Stimulated activated memory B cell treated with anti-CD40 and anti-IgM and Interleukin-4, amounts not matched to agents 10 μg/mL and 1 μg/mL and 100 μg/mL, for 72 hours (primary cell): ENCODE measurements around the gene ETF1.
A peak's percentile ranks its signal among the peaks of the same experiment; 100 is the strongest.
"Not testable (repeated sequence)": the region's sequence is repeated elsewhere in the genome, so short reads cannot be mapped to it uniquely, and the experiment has no call there.

Source experiments
- ATAC-seq: fragments of 150-1000 bp; cut with Tn5 transposase; 2 replicates; pipeline ENCODE4 v1.10.0; 2021
- H3K27ac Mint-ChIP-seq: one replicate; pipeline ENCODE4 v1.8.0; 2022; ENCODE audit warnings: mild to moderate bottlenecking, mixed read lengths
- H3K27me3 Mint-ChIP-seq: one replicate; pipeline ENCODE4 v1.8.0; 2022; ENCODE audit warnings: mixed read lengths
- H3K36me3 Mint-ChIP-seq: one replicate; pipeline ENCODE4 v1.8.0; 2022; ENCODE audit warnings: mixed read lengths
- H3K4me1 Mint-ChIP-seq: one replicate; pipeline ENCODE4 v1.8.0; 2022; ENCODE audit warnings: mixed read lengths
- H3K4me3 Mint-ChIP-seq: one replicate; pipeline ENCODE4 v1.8.0; 2022; ENCODE audit warnings: mild to moderate bottlenecking, moderate library complexity, mixed read lengths
- H3K9me3 Mint-ChIP-seq: one replicate; pipeline ENCODE4 v1.8.0; 2022; ENCODE audit warnings: mixed read lengths

ETF1 gene

GRCh38 chr5:138523406-138523805 is 19.6 kb downstream of the ETF1 start:
- H3K27ac Mint-ChIP-seq = no peak overlapping the region
- ATAC-seq = no peak
- peaks cover 42% of the 10 kb centered on the region for H3K4me1 Mint-ChIP-seq

GRCh38 chr5:138520971-138521370 is 22.1 kb downstream of the ETF1 start:
- H3K4me1 Mint-ChIP-seq = peaks cover 31% of the 10 kb centered on the region
- H3K9me3 Mint-ChIP-seq = no peaks in the 10 kb centered on the region
- no peak for ATAC-seq
- peaks cover 47% of the 10 kb centered on the region for H3K36me3 Mint-ChIP-seq
- H3K27me3 Mint-ChIP-seq = no peaks in the 10 kb centered on the region
- no peak overlapping the region for H3K27ac Mint-ChIP-seq
- no peak overlapping the region for H3K4me3 Mint-ChIP-seq

More at GRCh38 chr5:138523406-138523805, 19.6 kb downstream of the ETF1 start:
- no peak overlapping the region for H3K4me3 Mint-ChIP-seq
- no peaks in the 10 kb centered on the region for H3K27me3 Mint-ChIP-seq
- H3K9me3 Mint-ChIP-seq = no peaks in the 10 kb centered on the region
- peaks cover 38% of the 10 kb centered on the region for H3K36me3 Mint-ChIP-seq

GRCh38 chr5:138517437-138517836 is 25.6 kb downstream of the ETF1 start:
- Mint-ChIP-seq H3K36me3 (peaks cover 46% of the 10 kb centered on the region), H3K27me3 (no peaks in the 10 kb centered on the region), H3K9me3 (no peaks in the 10 kb centered on the region), H3K27ac (no peak overlapping the region), H3K4me1 (peaks cover 18% of the 10 kb centered on the region), H3K4me3 (no peak overlapping the region)
- no peak for ATAC-seq

- no peaks in the 10 kb centered on the region for H3K27me3 Mint-ChIP-seq
- no peak for ATAC-seq
- no peaks in the 10 kb centered on the region for H3K9me3 Mint-ChIP-seq
- H3K27ac Mint-ChIP-seq = no peak overlapping the region
- H3K4me1 Mint-ChIP-seq = peaks cover 12% of the 10 kb centered on the region
- no peak overlapping the region for H3K4me3 Mint-ChIP-seq
- peaks cover 52% of the 10 kb centered on the region for H3K36me3 Mint-ChIP-seq
Observed at GRCh38 chr5:138515556-138516245, 27.3 kb downstream of the ETF1 start.

GRCh38 chr5:138514021-138514420 is 29.0 kb downstream of the ETF1 start:
- Mint-ChIP-seq H3K4me1 (peaks cover 5% of the 10 kb centered on the region), H3K36me3 (peaks cover 55% of the 10 kb centered on the region), H3K27ac (no peak overlapping the region), H3K9me3 (no peaks in the 10 kb centered on the region), H3K27me3 (no peaks in the 10 kb centered on the region), H3K4me3 (no peak overlapping the region)
- ATAC-seq = no peak

- H3K27ac Mint-ChIP-seq = no peak overlapping the region
- peaks cover 49% of the 10 kb centered on the region for H3K36me3 Mint-ChIP-seq
- no peaks in the 10 kb centered on the region for H3K9me3 Mint-ChIP-seq
- H3K27me3 Mint-ChIP-seq = no peaks in the 10 kb centered on the region
- H3K4me1 Mint-ChIP-seq = no peaks in the 10 kb centered on the region
- H3K4me3 Mint-ChIP-seq = no peak overlapping the region
- no peak for ATAC-seq
Observed at GRCh38 chr5:138508958-138509357, 34.1 kb downstream of the ETF1 start.

GRCh38 chr5:138507485-138507884 is 35.6 kb downstream of the ETF1 start:
- not testable (repeated sequence) for H3K27me3 Mint-ChIP-seq, H3K27ac Mint-ChIP-seq, H3K4me1 Mint-ChIP-seq, H3K9me3 Mint-ChIP-seq, ATAC-seq, H3K4me3 Mint-ChIP-seq
- peaks cover 42% of the 10 kb centered on the region for H3K36me3 Mint-ChIP-seq

- H3K36me3 Mint-ChIP-seq = peaks cover 40% of the 10 kb centered on the region
- ATAC-seq = no peak
- H3K27me3 Mint-ChIP-seq = no peaks in the 10 kb centered on the region
- no peaks in the 10 kb centered on the region for H3K4me1 Mint-ChIP-seq
- no peaks in the 10 kb centered on the region for H3K9me3 Mint-ChIP-seq
- H3K4me3 Mint-ChIP-seq = no peak overlapping the region
- no peak overlapping the region for H3K27ac Mint-ChIP-seq
Observed at GRCh38 chr5:138506370-138507306, 36.4 kb downstream of the ETF1 start.

GRCh38 chr5:138504799-138505198 is 38.2 kb downstream of the ETF1 start:
- Mint-ChIP-seq H3K27ac (no peak overlapping the region), H3K27me3 (no peaks in the 10 kb centered on the region), H3K9me3 (no peaks in the 10 kb centered on the region), H3K4me3 (no peak overlapping the region), H3K36me3 (peaks cover 24% of the 10 kb centered on the region), H3K4me1 (no peaks in the 10 kb centered on the region)
- no peak for ATAC-seq

GRCh38 chr5:138503487-138504270 is 39.4 kb downstream of the ETF1 start:
- peak; percentile 64 for ATAC-seq
- Mint-ChIP-seq H3K4me3 (no peak overlapping the region), H3K9me3 (no peaks in the 10 kb centered on the region), H3K36me3 (peaks cover 16% of the 10 kb centered on the region), H3K27ac (no peak overlapping the region), H3K27me3 (no peaks in the 10 kb centered on the region), H3K4me1 (no peaks in the 10 kb centered on the region)

- no peaks in the 10 kb centered on the region for H3K9me3 Mint-ChIP-seq
- H3K27ac Mint-ChIP-seq = no peak overlapping the region
- H3K4me3 Mint-ChIP-seq = no peak overlapping the region
- no peaks in the 10 kb centered on the region for H3K4me1 Mint-ChIP-seq
- peaks cover 5% of the 10 kb centered on the region for H3K36me3 Mint-ChIP-seq
- no peaks in the 10 kb centered on the region for H3K27me3 Mint-ChIP-seq
- ATAC-seq = no peak
Observed at GRCh38 chr5:138502521-138502920, 40.5 kb downstream of the ETF1 start.

GRCh38 chr5:138502121-138502520 is 40.9 kb downstream of the ETF1 start:
- H3K4me1 Mint-ChIP-seq = no peaks in the 10 kb centered on the region
- ATAC-seq = no peak
- H3K9me3 Mint-ChIP-seq = no peaks in the 10 kb centered on the region
- no peaks in the 10 kb centered on the region for H3K27me3 Mint-ChIP-seq
- H3K27ac Mint-ChIP-seq = no peak overlapping the region
- peaks cover under 1% of the 10 kb centered on the region for H3K36me3 Mint-ChIP-seq
- H3K4me3 Mint-ChIP-seq = no peak overlapping the region

- Mint-ChIP-seq H3K9me3 (no peaks in the 10 kb centered on the region), H3K4me3 (no peak overlapping the region), H3K27me3 (peaks cover 17% of the 10 kb centered on the region), H3K36me3 (no peaks in the 10 kb centered on the region), H3K4me1 (no peaks in the 10 kb centered on the region), H3K27ac (no peak overlapping the region)
- no peak for ATAC-seq
Observed at GRCh38 chr5:138498376-138498775, 44.7 kb downstream of the ETF1 start.

GRCh38 chr5:138495351-138495750 is 47.7 kb downstream of the ETF1 start:
- Mint-ChIP-seq H3K27ac (no peak overlapping the region), H3K4me3 (no peak overlapping the region), H3K36me3 (no peaks in the 10 kb centered on the region), H3K4me1 (peaks cover 17% of the 10 kb centered on the region), H3K27me3 (peaks cover 40% of the 10 kb centered on the region), H3K9me3 (no peaks in the 10 kb centered on the region)
- ATAC-seq = no peak

- no peak for ATAC-seq
- Mint-ChIP-seq H3K4me3 (peak overlapping the region; percentile 91), H3K9me3 (no peaks in the 10 kb centered on the region), H3K27ac (no peak overlapping the region), H3K4me1 (peaks cover 17% of the 10 kb centered on the region), H3K27me3 (peaks cover 54% of the 10 kb centered on the region), H3K36me3 (no peaks in the 10 kb centered on the region)
Observed at GRCh38 chr5:138492560-138493045, 50.4 kb downstream of the ETF1 start.
